ENCODE measurements around the gene SLC41A3.

DNA sequence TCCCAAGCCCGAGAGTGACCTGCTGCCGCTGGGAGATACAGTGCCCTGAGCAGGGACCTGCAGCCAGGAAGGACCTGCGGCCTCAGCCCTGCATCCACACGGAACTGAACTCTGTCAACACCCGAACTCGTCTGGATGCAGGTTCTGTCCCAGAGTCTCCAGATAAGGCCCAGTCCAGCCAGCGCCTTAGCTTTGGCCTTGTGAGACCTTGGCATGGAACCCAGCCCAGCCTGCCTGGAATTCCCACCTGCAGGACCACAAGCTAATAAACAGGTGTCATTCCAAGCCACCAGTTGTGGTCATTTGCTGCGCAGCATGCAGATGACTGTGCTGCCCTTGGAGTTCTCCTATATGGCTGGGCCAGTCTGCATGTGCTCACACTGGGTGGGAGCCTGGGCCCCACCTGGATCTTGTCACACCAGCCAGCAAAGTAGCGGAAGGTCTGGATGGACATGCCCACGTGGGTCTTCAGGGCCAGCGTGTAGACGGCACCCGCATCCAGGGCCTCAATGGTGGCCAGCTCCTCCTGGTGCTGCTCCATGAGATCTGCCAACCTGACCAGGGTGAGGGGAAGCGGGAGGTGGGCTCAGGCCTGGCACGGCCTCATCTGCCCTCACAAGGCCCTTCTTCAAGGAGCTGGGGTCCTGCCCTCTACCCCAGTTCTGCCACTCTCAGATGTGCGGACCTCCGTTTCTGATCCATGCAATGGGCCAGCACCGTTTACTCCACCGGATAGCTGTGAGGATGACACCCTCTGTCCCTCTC lies 47.2 kb upstream of the SLC41A3 start:
- TF ChIP-seq POLR2A (IDR thresholded peaks at IDR 0.05; ENCODE audit: low read length) = no peak
- TF ChIP-seq GATA1 (IDR thresholded peaks at IDR 0.05; ENCODE audit: low read depth, low read length) = no peak

All from erythroblast (primary cell).